HepG2 (cell line): ENCODE data around the gene LRPAP1. TPM values are rescaled to one million over a fixed set of nuclear protein-coding genes. Genes with fewer than 3 reads are reported as not detected.

Experiments
- ATAC-seq: fragments of 200-7000 bp; cut with Tn5 transposase; 3 replicates; pipeline ENCODE4 v1.9.1; 2020; ENCODE audit warnings: mild to moderate bottlenecking, moderate library complexity
- BruUV-seq: library from RNA; stranded (reverse); fragments of 400-500 nt; replicated peaks from 2 replicates; lab custom pipeline; 2021; lab: Mats Ljungman, UMichigan
- CTCF ChIA-PET: fragments of 300-600 bp; formaldehyde crosslinking; extraction: SDS; loops from one replicate; lab custom pipeline; 2021; ENCODE audit warnings: low total read pairs, inconsistent platforms, low intra/inter-chr PET ratio; lab: Yijun Ruan, JAX
- POLR2A ChIA-PET: fragments of 350-600 bp; sonication (Branson Sonifier 250); formaldehyde crosslinking; loops from one replicate; lab custom pipeline; 2020; ENCODE audit warnings: antibody characterized with exemption, inconsistent platforms; lab: Yijun Ruan, JAX
- DNase-seq: peaks from one replicate; pipeline ENCODE4 v3.0.0-alpha.2; 2015; ENCODE audit warnings: low spot score
- FAIRE-seq: peaks from 3 replicates; lab custom pipeline; 2011; peaks lifted over from hg19 to GRCh38; lab: Jason Lieb, UNC
- H2AFZ ChIP-seq: one replicate; pipeline ENCODE4 v1.6.1; 2011; ENCODE audit warnings: low read length, inconsistent platforms
- H3K27ac ChIP-seq: fragments of 300-600 bp; 3 replicates; pipeline ENCODE4 v1.8.0; 2011; ENCODE audit warnings: mixed run types, mild to moderate bottlenecking, mixed read lengths, low read length, inconsistent platforms; ENCODE audit not compliant: insufficient read depth; ENCODE audit errors: extremely low read length
- H3K27me3 ChIP-seq, 2 experiments: fragments of 200-600 bp in 1 of 2; 2 replicates in 1 of 2; 3 replicates in 1 of 2; pipeline versions ENCODE4 v1.6.0 to v1.8.0; 2011; ENCODE audit warnings: low read length in 2 of 2, mild to moderate bottlenecking in 2 of 2, moderate library complexity in 2 of 2, inconsistent platforms in 1 of 2; ENCODE audit not compliant: insufficient read depth in 2 of 2, control insufficient read depth in 1 of 2
- H3K36me3 ChIP-seq, 2 experiments: fragments of 200-600 bp in 1 of 2; replicated peaks in 1 of 2; 2 replicates in 1 of 2; 3 replicates in 1 of 2; pipeline versions ENCODE4 v1.5.1 to v1.8.0; 2011; ENCODE audit warnings: low read length in 2 of 2, inconsistent platforms in 1 of 2; ENCODE audit not compliant: insufficient read depth in 2 of 2, control insufficient read depth in 1 of 2
- H3K4me1 ChIP-seq: 2 replicates; pipeline ENCODE4 v1.5.1; 2012; ENCODE audit warnings: low read length, inconsistent platforms; ENCODE audit not compliant: insufficient read depth
- H3K4me2 ChIP-seq: 2 replicates; pipeline ENCODE4 v1.6.0; 2011; ENCODE audit warnings: low read depth, low read length, inconsistent platforms
- H3K4me3 ChIP-seq, 3 experiments: fragments of 200-600 bp in 1 of 3; sonication (generic), shearing (Covaris generic) in 1 of 3; replicated peaks in 1 of 3; 2 replicates each; pipeline ENCODE4 v1.5.1; 2011 to 2016; ENCODE audit warnings: low read length in 3 of 3, inconsistent platforms in 2 of 3, low read depth in 2 of 3, mild to moderate bottlenecking in 2 of 3, control low read depth in 1 of 3, mixed read lengths in 1 of 3; ENCODE audit not compliant: insufficient read depth in 1 of 3
- H3K79me2 ChIP-seq: one replicate; pipeline ENCODE4 v1.6.1; 2011; ENCODE audit warnings: low read length, inconsistent platforms; ENCODE audit not compliant: insufficient read depth
- H3K9ac ChIP-seq: 2 replicates; pipeline ENCODE4 v1.6.0; 2011; ENCODE audit warnings: mild to moderate bottlenecking, low read depth, low read length, inconsistent platforms; ENCODE audit not compliant: insufficient read depth
- H3K9me3 ChIP-seq: 2 replicates; pipeline ENCODE4 v1.5.1; 2012; ENCODE audit warnings: mild to moderate bottlenecking, low read length
- H4K20me1 ChIP-seq: 2 replicates; pipeline ENCODE4 v1.6.0; 2011; ENCODE audit warnings: inconsistent platforms, mild to moderate bottlenecking, low read length, moderate library complexity; ENCODE audit not compliant: insufficient read depth
- BHLHE40 ChIP-seq: IDR thresholded peaks from 2 replicates; pipeline ENCODE4 v1.6.1; 2011; ENCODE audit warnings: low read length, improper control_type of control experiment
- PPARG ChIP-seq: conservative IDR thresholded peaks from 2 replicates; pipeline ENCODE4 v1.6.1; 2016; ENCODE audit warnings: missing biosample characterization, missing genetic modification reagents
- TEAD2 ChIP-seq: sonication (generic); formaldehyde crosslinking; IDR thresholded peaks from 2 replicates; pipeline ENCODE4 v1.9.0; 2021; ENCODE audit warnings: missing genetic modification reagents
- TGIF2 ChIP-seq: IDR thresholded peaks from 2 replicates; pipeline ENCODE4 v1.6.1; 2016; ENCODE audit warnings: control low read depth, missing compliant biosample characterization
- ZNF543 ChIP-seq: sonication (generic); formaldehyde crosslinking; IDR thresholded peaks from 2 replicates; pipeline ENCODE4 v1.4.0; 2020; ENCODE audit warnings: mild to moderate bottlenecking, missing genetic modification reagents
- WGBS: methylation state at CpG from one replicate; pipeline ENCODE4 v1.1.6; 2017; ENCODE audit warnings: low lambda C conversion rate; 5-methylcytosine and 5-hydroxymethylcytosine counted together
- in situ Hi-C: cut with HindIII; loops from 2 replicates; pipeline ENCODE4 v1.10.0; 2017; ENCODE audit warnings: low pct_unique_long_range_greater_than_20kb; ENCODE audit not compliant: extremely low pct_ligation_motif_present
- intact Hi-C: fragments of 100-400 bp; cut with micrococcal nuclease; formaldehyde crosslinking; loops from one replicate; pipeline ENCODE4 v1.10.0; 2022; ENCODE audit not compliant: unreplicated experiment
- polyA plus RNA-seq, 8 experiments: library from polyadenylated mRNA; depleted of rRNA in 3 of 8; stranded (reverse) in 7 of 8; unstranded in 1 of 8; fragments of >200 nt; fragmentation: Illumina TruSeq in 4 of 8; extraction: Trizol in 4 of 8; gene quantifications; 2 replicates each; pipeline versions ENCODE4 v1.2.1 to v1.2.3, GENCODE V29; 2011 to 2016; ENCODE audit warnings: low read depth in 4 of 8, missing spikeins in 1 of 8, mixed read lengths in 1 of 8; ENCODE audit not compliant: insufficient read depth in 1 of 8
- total RNA-seq, 5 experiments: library from RNA; depleted of rRNA; stranded (reverse); fragments of >200 nt; fragmentation: Illumina TruSeq; extraction: Trizol; gene quantifications; 2 replicates each; pipeline ENCODE4 v1.2.3, GENCODE V29; 2016; ENCODE audit warnings: low read depth in 1 of 5
- TF ChIP-seq, protein P1 (sequence below): sonication (generic); formaldehyde crosslinking; IDR thresholded peaks from 2 replicates; pipeline ENCODE4 v1.4.0; 2020; ENCODE audit warnings: missing genetic modification reagents

LRPAP1 gene
- total and polyA plus RNA-seq, 2 of the 13 experiments (the other 11 are each of a cell fraction or from before 2014, with no cell fraction given): 153 to 191 TPM

DNA sequence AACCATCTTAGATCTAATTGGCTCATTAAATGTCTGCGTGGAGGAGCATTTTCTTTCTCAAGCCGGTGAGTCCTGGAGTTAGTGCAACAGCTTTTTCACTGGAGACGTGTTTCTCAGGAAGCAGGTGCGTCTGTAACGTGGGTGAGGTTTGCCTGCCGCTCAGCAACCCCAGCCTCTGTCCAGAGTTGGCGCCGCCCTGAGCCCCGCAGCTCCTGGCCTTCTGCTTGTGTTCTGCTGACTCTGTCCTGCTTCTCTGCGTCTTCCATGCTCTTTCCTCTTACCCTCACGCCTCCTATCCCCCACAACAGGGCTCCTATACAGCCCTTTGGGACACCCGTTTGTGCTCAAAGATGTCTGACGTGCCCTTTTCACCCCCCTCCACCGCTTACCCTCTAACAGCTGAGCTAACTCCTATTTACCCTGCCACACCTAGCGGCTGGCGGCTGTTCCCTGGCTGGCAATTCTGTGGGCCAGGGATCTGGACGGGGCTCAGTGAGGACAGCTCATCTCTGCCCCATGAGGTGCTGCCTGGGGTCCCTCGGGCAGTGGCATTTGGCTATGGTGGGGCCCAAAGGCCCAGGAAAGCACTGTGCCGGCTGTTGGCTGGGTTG, 50.3 kb downstream of the LRPAP1 start:
- ChIA-PET POLR2A (interaction anchor here (1.5 kb wide), 1 partner anchor 19 kb away, joined by 4 read pairs; no protein-coding TSS in a partner anchor), CTCF (no interaction called here)
- H2AFZ ChIP-seq: no peak overlapping the region
- no TSS peak for BruUV-seq
- WGBS: 33% methylated on average over 18 of the region's 19 CpGs
- peaks cover 24% of the 10 kb centered on the region for H3K4me1 ChIP-seq
- no peak overlapping the region for H3K4me2 ChIP-seq
- in situ Hi-C loops: no loop called here
- no peak for FAIRE-seq
- H3K36me3 ChIP-seq: no peaks in the 10 kb centered on the region
- no peak overlapping the region for H3K9ac ChIP-seq
- TF ChIP-seq, protein P1, sequence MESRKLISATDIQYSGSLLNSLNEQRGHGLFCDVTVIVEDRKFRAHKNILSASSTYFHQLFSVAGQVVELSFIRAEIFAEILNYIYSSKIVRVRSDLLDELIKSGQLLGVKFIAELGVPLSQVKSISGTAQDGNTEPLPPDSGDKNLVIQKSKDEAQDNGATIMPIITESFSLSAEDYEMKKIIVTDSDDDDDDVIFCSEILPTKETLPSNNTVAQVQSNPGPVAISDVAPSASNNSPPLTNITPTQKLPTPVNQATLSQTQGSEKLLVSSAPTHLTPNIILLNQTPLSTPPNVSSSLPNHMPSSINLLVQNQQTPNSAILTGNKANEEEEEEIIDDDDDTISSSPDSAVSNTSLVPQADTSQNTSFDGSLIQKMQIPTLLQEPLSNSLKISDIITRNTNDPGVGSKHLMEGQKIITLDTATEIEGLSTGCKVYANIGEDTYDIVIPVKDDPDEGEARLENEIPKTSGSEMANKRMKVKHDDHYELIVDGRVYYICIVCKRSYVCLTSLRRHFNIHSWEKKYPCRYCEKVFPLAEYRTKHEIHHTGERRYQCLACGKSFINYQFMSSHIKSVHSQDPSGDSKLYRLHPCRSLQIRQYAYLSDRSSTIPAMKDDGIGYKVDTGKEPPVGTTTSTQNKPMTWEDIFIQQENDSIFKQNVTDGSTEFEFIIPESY (CRISPR knock-in tag): peak; percentile 44; the same call in 1 of the 2 replicates
- no peak for TF ChIP-seq ZNF543
- no peak overlapping the region for H3K27ac ChIP-seq
- intact Hi-C loops: no loop called here
- H3K79me2 ChIP-seq: no peaks in the 10 kb centered on the region
- H3K27me3 ChIP-seq: peaks cover 31 to 91% of the 10 kb centered on the region in 2 experiments
- no peaks in the 10 kb centered on the region for H3K9me3 ChIP-seq
- no peak for ATAC-seq
- no peak for DNase-seq
- H3K4me3 ChIP-seq: no peak overlapping the region
- no peaks in the 10 kb centered on the region for H4K20me1 ChIP-seq

DNA sequence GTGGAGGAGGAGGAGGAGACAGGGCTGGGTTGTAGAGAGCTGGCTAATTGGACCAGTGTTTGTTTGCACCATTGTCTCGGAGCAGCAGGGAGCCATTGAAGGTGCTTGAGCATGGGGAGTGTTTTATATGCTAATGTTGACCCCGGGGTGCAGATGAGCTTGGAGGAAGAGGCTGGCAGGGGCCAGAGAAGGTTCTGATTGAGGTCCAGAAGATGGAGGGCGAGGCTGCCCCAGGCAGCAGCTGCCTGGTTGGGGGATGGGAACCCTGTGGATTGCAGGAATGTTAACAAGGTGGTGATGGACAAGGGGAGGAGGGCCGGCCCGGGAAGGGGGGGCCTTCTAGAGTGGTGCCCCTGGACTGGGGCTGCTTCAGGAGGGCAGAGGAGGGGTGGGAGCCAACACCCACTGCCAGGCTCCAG, 51.1 kb downstream of the LRPAP1 start:
- no peak overlapping the region for H2AFZ ChIP-seq
- peak overlapping the region; percentile 23; the same call in 1 of the 2 replicates for H3K4me2 ChIP-seq
- POLR2A ChIA-PET: interaction anchor here (0.7 to 1.5 kb wide), 2 partner anchors 19 to 28 kb away, joined by 3 to 4 read pairs; no protein-coding TSS in a partner anchor
- no peak overlapping the region for H3K27ac ChIP-seq
- H3K79me2 ChIP-seq: no peaks in the 10 kb centered on the region
- no TSS peak for BruUV-seq
- H4K20me1 ChIP-seq: no peaks in the 10 kb centered on the region
- H3K9me3 ChIP-seq: no peaks in the 10 kb centered on the region
- H3K4me3 ChIP-seq: no peak overlapping the region
- 21% methylated on average over 5 of the region's 5 CpGs for WGBS
- no peak for ATAC-seq
- no peaks in the 10 kb centered on the region for H3K36me3 ChIP-seq
- H3K9ac ChIP-seq: no peak overlapping the region
- intact Hi-C loops (no loop called here), in situ Hi-C loops (no loop called here)
- DNase-seq: no peak
- no peak for FAIRE-seq
- H3K27me3 ChIP-seq: peaks cover 30 to 87% of the 10 kb centered on the region in 2 experiments
- TF ChIP-seq PPARG (CRISPR knock-in tag): no peak
- no peak for TF ChIP-seq TEAD2
- TF ChIP-seq BHLHE40: no peak
- no peak for TF ChIP-seq TGIF2
- H3K4me1 ChIP-seq: peaks cover 28% of the 10 kb centered on the region
- CTCF ChIA-PET: interaction anchor here (1.0 to 1.3 kb wide), 3 partner anchors 29 to 287 kb away, joined by 3 read pairs; no protein-coding TSS in a partner anchor
